ENCODE data around the gene FSIP1. TPM values are rescaled to one million over a fixed set of nuclear protein-coding genes. Genes with fewer than 3 reads are reported as not detected.

FSIP1 gene
- total and polyA plus RNA-seq, 9 of the 15 experiments (the other 6 are each of a cell fraction or from before 2014, with no cell fraction given): 0.07 to 0.51 (median 0.29) TPM

GRCh38 chr15:39669241-39669640 is 113.4 kb downstream of the FSIP1 start:
- no TSS peak for BruUV-seq (replicated peaks)
- no peaks in the 10 kb centered on the region for H3K9me1 ChIP-seq (ENCODE audit: control insufficient read depth, insufficient read depth, low read length)
- ChIA-PET POLR2A (interaction anchor here (0.7 kb wide), 1 partner anchor 47 kb away, joined by 3 read pairs; no protein-coding TSS in a partner anchor), CTCF (ENCODE audit: low intra/inter-chr PET ratio) (no interaction called here)
- no peak overlapping the region for H3K4me2 ChIP-seq (ENCODE audit: insufficient read depth, low read length)
- in situ Hi-C loops (cut with MboI): no loop called here
- DNase-seq (ENCODE audit: extremely low read depth in 1 of 4, low spot score in 3 of 4) (no peak), FAIRE-seq (no peak), ATAC-seq (no peak)
- intact Hi-C loops (cut with micrococcal nuclease): no loop called here
- WGBS (ENCODE audit: insufficient coverage, low coverage, missing lambda C conversion rate): 0% methylated on average over 1 of the region's 1 CpG
- no peak overlapping the region for H3K27ac ChIP-seq (ENCODE audit: extremely low read depth, low read depth, low read length)
- H4K20me1 ChIP-seq (replicated peaks; ENCODE audit: control insufficient read depth, insufficient read depth, low read length): no peaks in the 10 kb centered on the region
- H3K9me3 ChIP-seq (replicated peaks; ENCODE audit: control insufficient read depth, insufficient read depth, low read depth, low read length): no peaks in the 10 kb centered on the region
- H3K4me3 ChIP-seq: no peak overlapping the region
- H3K9ac ChIP-seq (ENCODE audit: insufficient read depth in 1 of 2, low read depth in 2 of 2, low read length in 2 of 2): no peak overlapping the region
- H2AFZ ChIP-seq (ENCODE audit: low read depth, low read length): no peak overlapping the region
- no peaks in the 10 kb centered on the region for H3K4me1 ChIP-seq (replicated peaks in 1 of 2; ENCODE audit: control insufficient read depth in 2 of 2, insufficient read depth in 2 of 2, low read length in 2 of 2)
- no peaks in the 10 kb centered on the region for H3K79me2 ChIP-seq (ENCODE audit: control insufficient read depth, insufficient read depth, low read length)
- no peaks in the 10 kb centered on the region for H3K36me3 ChIP-seq (ENCODE audit: control insufficient read depth, insufficient read depth, low read length)
- H3K27me3 ChIP-seq (ENCODE audit: control insufficient read depth in 2 of 2, insufficient read depth in 2 of 2, low read length in 2 of 2): peaks cover 4 to 7% of the 10 kb centered on the region in 2 experiments; a peak in 1 of 5 replicates
- TF ChIP-seq SMAD3 (CRISPR knock-in tag; conservative IDR thresholded peaks at IDR 0.05) (no peak), EP400 (IDR thresholded peaks at IDR 0.05) (no peak), FOXK1 (CRISPR knock-in tag; IDR thresholded peaks at IDR 0.05; ENCODE audit: borderline replicate concordance) (no peak), ATF6 (CRISPR knock-in tag; IDR thresholded peaks at IDR 0.05) (no peak), KAT7 (CRISPR knock-in tag; IDR thresholded peaks at IDR 0.05; ENCODE audit: borderline replicate concordance) (no peak), ZBTB17 (CRISPR knock-in tag; IDR thresholded peaks at IDR 0.05) (no peak), PML (IDR thresholded peaks at IDR 0.05; ENCODE audit: low read length) (no peak)
- TF ChIP-seq, protein P1, sequence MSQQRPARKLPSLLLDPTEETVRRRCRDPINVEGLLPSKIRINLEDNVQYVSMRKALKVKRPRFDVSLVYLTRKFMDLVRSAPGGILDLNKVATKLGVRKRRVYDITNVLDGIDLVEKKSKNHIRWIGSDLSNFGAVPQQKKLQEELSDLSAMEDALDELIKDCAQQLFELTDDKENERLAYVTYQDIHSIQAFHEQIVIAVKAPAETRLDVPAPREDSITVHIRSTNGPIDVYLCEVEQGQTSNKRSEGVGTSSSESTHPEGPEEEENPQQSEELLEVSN (IDR thresholded peaks at IDR 0.05; ENCODE audit: borderline replicate concordance in 1 of 2, extremely low read depth in 1 of 2, insufficient read depth in 1 of 2, insufficient read length in 1 of 2, low read depth in 1 of 2, low read length in 1 of 2, poor library complexity in 1 of 2, severe bottlenecking in 1 of 2): no peak
- TF ChIP-seq, protein P2, sequence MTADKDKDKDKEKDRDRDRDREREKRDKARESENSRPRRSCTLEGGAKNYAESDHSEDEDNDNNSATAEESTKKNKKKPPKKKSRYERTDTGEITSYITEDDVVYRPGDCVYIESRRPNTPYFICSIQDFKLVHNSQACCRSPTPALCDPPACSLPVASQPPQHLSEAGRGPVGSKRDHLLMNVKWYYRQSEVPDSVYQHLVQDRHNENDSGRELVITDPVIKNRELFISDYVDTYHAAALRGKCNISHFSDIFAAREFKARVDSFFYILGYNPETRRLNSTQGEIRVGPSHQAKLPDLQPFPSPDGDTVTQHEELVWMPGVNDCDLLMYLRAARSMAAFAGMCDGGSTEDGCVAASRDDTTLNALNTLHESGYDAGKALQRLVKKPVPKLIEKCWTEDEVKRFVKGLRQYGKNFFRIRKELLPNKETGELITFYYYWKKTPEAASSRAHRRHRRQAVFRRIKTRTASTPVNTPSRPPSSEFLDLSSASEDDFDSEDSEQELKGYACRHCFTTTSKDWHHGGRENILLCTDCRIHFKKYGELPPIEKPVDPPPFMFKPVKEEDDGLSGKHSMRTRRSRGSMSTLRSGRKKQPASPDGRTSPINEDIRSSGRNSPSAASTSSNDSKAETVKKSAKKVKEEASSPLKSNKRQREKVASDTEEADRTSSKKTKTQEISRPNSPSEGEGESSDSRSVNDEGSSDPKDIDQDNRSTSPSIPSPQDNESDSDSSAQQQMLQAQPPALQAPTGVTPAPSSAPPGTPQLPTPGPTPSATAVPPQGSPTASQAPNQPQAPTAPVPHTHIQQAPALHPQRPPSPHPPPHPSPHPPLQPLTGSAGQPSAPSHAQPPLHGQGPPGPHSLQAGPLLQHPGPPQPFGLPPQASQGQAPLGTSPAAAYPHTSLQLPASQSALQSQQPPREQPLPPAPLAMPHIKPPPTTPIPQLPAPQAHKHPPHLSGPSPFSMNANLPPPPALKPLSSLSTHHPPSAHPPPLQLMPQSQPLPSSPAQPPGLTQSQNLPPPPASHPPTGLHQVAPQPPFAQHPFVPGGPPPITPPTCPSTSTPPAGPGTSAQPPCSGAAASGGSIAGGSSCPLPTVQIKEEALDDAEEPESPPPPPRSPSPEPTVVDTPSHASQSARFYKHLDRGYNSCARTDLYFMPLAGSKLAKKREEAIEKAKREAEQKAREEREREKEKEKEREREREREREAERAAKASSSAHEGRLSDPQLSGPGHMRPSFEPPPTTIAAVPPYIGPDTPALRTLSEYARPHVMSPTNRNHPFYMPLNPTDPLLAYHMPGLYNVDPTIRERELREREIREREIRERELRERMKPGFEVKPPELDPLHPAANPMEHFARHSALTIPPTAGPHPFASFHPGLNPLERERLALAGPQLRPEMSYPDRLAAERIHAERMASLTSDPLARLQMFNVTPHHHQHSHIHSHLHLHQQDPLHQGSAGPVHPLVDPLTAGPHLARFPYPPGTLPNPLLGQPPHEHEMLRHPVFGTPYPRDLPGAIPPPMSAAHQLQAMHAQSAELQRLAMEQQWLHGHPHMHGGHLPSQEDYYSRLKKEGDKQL (CRISPR knock-in tag; IDR thresholded peaks at IDR 0.05; ENCODE audit: borderline replicate concordance): no peak

Measured in K562 (cell line).